HG02970 (cell line): ENCODE results near the gene PRLH.

Source experiments
- ATAC-seq: cut with Tn5 transposase; IDR thresholded peaks from one replicate; pipeline ENCODE4 v1.9.1; 2021; ENCODE audit warnings: mild to moderate bottlenecking, moderate library complexity, moderate number of reproducible peaks; ENCODE audit not compliant: unreplicated experiment, low FRiP score

The PRLH gene, protein sequence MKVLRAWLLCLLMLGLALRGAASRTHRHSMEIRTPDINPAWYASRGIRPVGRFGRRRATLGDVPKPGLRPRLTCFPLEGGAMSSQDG

DNA sequence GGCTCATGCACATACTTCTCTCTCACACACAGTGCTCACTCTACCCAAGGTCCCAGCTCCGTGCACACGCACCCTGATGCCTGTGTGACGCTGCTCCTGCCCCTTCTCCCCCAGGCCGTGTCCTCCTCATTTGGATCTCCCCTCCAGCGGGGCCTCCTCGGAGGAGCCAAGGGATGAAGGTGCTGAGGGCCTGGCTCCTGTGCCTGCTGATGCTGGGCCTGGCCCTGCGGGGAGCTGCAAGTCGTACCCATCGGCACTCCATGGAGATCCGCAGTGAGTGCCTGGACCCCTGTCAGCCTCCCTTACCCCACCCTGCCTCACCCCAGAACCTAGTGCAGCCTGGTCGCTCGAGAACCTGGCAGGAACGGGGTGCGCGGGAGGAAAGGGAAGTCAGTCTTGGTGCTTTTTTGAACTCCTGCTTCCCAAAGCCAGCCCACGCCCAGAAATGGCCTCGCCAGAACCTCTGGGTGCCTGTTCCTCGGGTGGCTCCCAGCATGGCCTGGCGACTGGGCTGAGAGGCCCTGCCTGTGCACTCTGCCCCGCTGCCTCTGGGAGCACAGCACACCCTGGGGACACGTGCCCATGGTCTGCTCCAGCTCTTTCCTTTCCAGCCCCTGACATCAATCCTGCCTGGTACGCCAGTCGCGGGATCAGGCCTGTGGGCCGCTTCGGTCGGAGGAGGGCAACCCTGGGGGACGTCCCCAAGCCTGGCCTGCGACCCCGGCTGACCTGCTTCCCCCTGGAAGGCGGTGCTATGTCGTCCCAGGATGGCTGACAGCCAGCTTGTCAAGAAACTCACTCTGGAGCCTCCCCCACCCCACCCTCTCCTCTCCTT lies at the start of gene PRLH:
Gene PRLH, plus strand, starts transcription at position 174 of the 835 bp plus-strand sequence. Its CDS starts 0 bp downstream, at position 174.
- ATAC-seq: no peak

DNA sequence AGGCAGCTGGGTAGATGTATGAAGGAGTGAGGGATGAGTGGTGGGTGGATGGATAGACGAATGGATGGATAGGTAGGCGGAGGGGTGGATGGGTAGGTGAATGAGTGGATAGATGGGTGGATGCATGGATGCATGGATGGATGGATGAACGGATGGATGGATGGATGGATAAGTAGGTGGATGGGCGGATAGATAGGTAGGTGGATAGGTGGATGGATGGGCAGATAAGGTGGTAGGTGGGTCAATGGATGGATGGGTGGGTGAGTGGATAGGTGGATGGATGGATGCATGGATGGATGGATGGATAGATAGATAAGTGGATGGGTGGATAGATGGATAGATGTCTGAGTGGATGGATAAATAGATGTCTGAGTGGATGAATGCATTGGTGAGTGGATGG lies 49.2 kb upstream of the PRLH start:
- ATAC-seq: no peak

DNA sequence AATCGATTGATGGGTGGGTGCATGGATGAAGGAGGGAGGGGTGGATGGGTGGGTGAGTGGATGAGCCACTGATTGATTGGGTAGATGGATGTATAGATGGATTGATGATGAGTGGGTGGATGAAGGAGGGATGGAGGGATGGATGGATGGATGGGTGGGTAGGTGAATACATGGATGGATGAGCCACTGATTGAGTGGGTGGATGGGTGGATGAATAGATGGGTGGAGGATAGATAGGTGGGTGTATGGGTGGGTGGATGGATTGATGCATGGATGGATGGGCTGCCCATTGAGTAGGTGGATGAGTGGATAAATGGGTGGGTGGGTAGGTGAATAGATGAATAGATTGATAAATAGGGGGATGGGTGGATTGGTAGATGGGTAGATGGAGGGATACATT lies 48.4 kb upstream of the PRLH start:
- no peak for ATAC-seq

DNA sequence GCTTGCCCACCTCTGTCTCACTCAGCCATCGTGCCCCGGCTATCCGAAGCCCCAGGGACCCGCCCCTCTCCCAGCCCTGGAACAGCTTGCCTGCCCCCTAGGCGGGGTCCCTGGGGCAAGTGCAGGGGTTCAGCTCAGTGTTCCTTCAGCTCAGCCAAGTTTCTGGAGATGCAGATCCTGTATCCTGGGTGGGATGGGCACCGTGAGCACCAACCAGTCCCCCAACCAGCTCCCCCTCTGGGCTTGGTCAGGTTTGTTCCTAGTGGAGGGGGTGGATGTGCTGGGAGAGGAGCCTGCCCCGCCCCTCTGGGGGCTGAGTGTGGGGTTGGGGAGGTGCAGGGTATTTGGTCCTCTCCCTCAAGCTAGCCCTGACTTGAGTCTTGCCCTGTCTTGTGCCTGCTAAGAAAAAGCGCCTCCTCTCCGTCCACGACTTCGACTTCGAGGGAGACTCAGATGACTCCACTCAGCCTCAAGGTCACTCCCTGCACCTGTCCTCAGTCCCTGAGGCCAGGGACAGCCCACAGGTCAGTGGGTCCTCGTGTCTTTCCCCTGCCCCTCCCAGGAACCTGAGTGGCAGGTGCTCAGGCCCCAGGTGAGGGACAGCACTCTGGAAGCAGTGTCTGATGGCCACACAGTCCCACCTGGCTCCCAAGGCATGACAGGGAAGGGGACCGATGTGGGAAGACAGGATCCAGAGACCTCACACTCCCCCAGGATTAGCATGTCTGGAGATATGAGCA lies 46.7 kb upstream of the PRLH start:
- ATAC-seq: no peak

DNA sequence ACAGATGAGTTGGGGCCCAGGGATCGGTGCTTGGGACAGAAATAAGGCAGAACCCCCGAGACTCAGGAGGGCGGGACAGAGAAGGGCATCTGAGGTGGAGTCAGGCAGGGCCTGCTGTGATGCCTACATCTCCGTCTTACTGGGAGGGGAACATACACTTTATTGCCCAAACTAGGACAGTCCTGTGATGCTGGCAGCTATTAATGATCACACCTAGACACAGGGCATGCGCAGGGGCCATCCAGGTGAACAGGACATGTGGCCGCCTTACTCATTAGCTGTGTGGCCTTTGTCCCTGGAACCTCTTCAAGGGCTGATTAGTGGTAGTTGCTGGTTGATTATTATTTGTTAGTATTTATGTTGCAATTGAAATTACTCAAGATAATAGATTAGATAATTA lies 46.1 kb upstream of the PRLH start:
- ATAC-seq: no peak

DNA sequence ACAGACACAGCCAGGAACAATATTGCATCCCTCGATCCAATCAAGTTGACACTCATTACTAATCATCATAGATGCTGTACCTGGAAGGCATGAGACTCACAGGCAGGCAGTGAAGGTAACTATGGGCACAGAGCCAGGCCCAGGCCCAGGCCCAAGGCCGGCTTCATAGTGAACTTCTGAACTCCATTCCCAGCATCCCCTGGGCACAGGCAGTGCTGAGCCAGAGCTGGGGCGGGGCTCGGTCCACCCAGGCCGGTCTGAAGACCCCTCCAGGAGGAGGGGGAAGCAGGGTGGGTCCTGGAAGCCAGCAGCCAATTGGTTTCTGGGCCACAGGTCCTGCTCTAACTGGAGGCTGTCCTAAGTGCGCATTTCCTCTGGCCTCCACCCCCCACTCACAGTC lies 41.7 kb upstream of the PRLH start:
- ATAC-seq: no peak

DNA sequence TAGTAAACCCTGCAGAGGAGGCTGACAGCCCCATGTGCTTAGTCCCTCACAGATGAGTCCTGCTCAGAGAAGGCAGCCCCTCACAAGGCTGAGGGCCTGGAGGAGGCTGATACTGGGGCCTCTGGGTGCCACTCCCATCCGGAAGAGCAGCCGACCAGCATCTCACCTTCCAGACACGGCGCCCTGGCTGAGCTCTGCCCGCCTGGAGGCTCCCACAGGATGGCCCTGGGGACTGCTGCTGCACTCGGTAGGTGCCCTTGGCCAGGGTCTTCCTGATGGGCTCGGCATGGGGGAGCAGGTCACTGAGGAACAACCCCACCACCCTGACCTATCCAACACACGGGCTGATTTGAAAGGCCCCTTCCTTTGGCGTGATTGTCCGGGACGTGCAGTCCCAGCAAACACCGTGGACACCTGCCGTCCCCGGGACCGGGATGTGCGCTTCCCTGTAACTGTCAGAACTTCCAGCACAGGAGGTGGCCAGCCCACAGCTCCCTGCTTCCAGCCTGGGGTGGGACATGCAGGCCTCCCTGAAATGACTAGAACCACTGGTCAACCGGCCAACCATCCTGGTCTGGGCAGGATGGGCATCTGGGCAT lies 40.7 kb upstream of the PRLH start:
- no peak for ATAC-seq

DNA sequence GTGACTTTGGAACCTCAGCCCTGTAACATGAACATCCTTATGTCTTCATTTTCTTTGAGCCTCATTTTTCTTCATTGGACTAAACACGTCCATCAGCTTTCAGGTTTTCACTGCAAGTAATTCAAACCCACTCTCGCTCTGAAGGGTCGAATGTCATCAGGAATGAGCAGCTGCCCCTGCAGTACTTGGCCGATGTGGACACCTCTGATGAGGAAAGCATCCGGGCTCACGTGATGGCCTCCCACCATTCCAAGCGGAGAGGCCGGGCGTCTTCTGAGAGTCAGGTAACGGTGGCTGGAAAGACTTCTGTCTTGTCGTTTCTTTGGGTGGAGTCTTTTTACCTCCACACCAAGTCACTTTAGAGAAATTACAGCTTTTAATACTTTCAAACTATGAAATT lies 39.1 kb upstream of the PRLH start:
- no peak for ATAC-seq

DNA sequence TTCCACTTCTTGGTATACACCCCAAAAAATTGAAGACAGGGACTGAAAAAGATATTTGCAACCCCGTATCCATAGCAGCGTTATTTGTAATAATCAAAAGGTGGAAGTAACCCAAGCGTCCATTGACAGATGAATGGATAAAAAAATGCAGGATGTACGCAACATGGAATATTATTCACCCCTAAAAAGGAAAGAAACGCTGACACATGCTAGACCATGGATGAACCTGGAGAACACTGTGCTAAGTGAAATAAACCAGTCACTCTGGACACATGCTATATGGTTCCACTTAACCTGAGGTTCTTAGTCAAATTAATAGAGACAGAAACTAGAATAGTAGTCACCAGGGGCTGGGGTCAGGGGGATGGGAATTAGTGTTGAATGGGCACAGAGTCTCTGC lies 38.6 kb upstream of the PRLH start:
- ATAC-seq: no peak

DNA sequence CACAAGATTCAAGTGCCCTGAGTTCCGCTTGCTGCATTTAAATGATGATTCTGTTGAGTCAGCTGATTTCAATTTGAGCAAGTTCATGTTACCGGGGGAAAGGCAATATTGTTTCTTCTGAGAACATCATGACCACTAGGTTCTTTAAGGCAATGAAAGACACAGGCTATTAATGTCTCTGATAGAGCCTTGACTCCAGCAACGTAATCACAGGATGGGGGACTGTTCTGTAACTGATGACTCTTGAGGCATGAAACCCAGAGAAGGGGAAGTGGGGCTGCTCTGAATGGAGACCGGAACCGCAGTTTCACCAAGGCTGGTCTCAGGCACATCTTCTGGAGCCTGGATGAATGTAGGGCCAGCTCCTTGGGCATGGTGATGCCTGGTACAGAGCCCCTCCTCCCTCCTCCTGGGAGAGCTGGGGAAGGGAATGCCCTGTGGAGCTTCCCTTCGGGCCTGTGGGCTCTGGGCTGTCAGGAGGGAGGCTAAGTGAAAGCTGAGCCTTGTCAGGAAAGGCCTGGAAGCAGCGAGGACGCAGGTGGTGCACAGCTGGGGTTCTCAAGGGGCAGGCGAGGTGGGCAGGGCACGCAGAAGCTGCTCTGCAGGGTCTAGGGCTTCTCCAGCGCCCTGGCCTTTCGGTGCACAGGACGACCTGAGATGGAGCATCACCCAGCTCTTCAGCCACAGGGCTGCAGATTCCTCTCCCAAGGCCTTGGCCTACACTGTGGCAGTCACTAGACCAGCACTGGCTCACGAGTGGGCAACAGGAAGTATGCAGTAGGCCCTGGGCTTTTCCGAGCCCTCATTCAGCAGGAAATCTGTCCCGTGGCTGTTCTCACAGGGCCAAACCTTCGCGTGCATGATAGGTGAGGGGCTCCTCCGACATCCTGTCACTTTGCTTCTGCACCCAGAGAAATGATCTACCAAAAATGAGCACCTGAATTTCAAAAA lies 36.6 kb upstream of the PRLH start:
- ATAC-seq: peak; percentile 71

DNA sequence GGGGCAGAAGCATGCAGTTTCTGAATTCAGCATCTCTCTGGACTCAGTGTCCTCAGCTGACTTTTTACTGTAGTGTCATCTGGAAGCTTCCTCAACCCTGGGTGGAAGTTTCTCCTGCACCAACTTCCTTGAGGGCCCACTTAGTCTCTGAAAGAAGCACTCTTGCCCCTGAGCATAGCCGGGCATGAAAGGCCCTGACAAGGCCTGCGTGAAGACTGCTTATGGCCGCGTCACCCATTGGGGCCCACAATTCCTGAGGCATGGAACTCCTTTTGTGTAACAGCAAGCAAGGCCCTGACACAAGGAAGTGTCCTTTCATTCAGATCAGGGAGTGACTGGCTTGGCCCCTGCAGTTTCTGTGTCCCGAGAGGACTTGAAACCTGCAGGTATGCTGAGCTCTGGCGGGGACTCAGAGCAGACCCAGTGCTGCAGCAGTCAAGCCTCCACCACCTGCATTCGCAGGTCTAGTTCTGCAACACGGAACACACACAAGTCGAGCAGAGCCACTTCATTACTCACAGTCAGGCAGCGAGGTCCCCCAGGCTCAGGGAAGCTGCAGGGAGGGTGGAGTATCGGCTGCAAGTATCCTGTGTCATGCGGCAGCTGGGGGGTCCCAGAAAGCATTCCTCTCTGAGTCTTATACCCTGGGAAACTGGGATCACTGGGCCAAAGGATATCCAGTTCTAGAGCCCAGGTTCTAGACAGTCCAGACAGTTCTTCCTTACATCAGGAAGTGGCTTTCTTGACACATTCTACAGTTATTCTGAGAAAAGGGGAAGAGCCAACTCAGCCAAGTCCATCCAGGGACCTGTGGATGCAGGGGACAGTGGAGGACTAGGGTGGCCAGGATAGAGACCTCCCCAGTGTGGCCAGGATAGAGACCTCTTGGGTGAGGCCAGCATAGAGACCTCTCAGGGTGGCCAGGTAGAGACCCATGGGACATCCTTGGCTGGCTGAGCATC lies 35.6 kb upstream of the PRLH start:
- no peak for ATAC-seq

DNA sequence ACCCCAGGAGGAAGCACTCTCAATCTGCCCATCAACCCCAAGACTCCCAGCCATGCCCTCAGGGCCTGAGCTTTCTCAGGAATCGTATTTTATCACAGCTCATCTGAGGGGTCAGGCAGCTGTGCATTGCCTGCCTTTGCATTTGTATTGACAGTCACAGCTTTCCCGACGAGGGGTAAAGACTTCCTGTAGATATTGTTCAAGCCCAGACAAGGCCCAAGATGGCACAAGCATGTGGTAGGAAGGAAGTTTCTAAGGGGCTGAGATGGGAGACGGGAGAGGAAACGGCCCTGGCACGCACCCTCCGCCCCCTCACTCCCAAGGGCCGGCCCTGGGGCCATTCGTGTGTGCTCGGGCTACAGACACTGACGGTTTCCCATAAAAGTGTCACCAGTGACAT lies 34.2 kb upstream of the PRLH start:
- ATAC-seq: no peak

DNA sequence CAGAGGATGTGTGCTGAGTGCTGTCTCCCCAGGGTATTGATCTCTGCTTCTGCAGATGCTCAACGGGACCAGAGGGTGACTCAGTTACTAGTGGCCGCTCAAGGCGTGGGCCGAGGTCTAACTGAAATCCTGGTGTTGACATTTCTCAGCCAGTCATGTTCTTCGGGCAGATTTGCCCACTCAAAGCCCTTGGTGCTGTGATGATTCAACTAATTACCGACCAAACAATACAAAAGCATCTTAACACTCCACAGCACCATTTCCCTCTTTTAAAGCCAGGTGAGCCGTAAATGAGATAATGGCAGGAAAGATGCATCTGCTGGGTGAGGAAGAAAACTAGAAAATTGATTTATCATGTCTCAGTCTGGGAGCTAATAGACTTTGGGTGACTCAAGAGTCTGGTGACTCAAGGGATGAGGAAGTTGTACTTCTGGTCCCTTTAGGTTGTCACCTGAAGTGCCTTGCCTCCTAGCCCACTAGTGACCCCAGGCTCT lies 32.7 kb upstream of the PRLH start:
- ATAC-seq: no peak

DNA sequence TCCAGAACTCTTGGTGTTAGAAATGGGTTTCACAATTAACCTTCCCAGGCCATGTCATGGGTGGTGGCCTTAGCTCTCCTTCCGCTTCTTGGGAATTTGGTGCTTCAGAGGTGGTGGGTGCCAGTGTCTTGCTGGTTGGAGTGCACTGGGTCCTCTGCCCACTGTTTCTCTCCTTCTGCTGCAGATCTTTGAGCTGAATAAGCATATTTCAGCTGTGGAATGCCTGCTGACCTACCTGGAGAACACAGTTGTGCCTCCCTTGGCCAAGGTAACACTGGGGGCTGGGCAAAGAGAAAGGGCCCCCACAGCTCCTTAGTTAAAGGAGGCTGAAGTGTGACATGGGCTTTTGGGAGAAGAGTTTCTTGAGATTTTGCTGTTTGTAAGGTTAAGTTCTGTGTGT lies 32.0 kb upstream of the PRLH start:
- ATAC-seq: no peak

DNA sequence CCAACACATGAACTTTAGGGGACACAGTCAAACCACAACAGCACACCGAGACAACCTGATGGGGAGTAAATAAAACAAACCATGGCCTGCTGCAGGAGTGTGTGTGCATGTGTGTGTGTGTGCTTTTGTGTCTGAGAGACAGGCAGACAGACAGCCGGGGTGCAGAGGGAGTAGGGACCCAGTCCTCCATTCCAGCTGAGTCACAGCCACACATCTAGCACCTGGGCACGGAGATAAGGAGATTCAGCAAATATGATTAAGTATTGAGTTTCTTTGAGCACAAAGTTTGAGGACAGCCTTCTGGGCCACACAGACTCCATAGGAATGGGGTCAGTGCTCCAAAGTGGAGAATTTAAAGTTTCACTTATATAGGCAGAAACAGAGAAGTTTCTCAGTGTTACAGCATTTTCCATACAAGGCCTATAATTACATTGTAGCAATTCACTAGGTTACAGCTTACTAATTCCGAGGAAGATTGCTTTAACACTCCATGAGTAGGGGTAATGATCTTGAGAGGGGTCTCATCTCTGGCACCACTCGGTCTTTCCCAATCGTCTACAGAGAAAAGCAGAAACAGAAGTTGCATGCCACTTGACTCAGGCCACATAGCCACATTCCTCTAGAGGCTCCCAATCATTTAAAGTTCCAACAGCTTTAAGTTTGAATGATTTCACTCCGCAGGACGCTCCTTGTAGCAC lies 30.8 kb upstream of the PRLH start:
- ATAC-seq: no peak

DNA sequence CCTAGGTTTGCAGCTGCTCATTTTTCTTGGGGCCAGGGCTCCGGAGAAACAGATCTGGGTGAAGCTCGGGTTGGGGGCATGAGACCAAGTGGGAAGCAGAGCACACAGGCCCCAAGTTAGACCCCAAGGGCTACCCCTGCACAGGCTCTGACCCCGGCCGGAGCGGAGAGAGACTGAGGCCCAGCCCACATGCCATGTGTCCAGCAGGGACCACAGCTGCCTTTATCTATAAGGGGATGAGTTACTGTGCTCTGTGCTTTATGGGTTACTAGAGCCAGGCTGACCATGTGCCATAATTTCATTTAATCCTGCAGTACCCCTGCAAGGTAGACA lies 30.3 kb upstream of the PRLH start:
- ATAC-seq: no peak

DNA sequence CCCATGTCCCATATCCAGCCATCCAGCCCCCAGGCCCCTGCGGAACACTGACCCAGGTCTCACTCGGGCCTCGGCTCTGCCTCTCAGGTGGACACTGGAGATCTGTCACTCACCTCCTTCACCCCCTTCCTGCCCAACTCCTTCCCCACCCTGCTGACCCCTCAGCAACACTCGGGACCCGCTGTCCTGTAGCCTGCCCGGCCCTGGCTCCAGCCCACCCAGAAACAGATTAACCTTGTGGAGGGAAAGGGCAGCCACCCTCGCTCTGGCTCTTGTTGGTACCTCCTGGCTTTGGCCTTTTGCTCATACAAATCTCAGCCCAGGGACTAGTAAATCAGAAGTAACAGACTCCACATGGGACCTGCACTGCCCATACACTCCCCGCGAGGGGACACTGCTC lies 29.8 kb upstream of the PRLH start:
- ATAC-seq: no peak

DNA sequence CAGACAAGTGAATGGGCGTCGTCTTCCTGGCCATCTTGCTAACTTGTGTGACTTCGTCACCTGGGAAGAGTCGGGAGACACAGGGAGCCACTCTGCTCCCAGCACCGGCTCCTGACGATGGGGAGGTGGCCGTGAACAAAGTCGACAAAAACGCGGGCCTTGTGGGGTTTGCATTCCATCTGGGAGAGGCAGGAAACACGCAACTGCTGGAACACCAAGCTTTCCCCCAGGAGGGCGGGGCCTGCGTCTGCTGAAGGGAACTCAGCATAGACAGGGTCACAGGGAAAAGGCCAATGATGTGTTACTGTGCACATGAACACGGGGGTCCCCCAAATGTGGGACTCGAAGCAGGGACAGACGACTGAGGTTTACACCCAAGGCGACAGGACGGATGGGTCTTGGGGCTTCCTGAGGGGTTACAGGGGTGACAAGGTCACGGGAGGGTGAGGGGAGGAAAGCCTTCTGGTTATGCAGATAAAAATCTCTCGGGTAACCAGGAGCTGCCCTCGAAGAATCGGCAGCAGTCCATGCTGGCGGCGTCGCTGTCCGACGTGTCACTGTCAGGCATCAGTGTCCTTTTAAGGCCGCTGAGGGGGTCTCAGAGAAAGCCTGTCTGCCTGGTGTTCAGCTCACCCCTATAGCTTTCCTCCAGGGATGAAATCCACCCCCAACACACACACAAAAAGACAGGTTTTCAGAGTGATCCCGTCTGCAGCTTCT lies 28.2 kb upstream of the PRLH start:
- ATAC-seq: no peak
